Measurements from ENCODE around the gene NFIC.
"Not testable (repeated sequence)": the region's sequence is repeated elsewhere in the genome, so short reads cannot be mapped to it uniquely, and the experiment has no call there.

The NFIC gene

DNA sequence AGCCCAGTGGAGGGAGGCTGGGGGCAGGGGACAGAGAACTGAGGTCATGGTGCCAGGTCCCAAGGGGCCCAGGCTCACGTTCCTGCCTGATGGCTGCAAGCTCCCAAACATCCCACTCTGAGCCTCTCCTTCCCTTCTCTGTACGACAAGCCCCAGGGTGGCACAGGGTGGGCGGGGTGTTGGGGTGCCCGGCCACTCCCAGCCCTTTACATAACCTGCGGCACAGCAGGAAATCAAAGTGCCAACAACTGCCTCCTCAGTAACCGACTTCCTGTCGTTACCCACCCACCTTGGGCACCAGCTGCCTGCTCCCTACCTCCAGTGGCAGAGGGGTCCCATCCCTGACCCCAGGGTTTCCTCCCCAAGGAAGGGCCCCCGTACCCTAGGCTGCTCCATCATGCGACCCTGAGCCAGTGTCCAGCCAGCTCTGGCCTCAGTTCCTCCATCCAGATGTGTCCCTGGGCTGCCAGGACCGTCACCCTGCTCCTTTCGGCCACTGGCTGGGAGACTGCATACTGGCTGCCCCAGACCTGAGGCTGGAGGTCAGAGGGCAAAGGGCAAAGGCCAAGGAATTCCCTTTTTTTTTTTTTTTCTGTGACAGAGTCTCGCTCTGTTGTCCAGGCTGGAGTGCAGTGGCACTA is 27.7 kb upstream of the NFIC start:
- DNase-seq, result no peak

DNA sequence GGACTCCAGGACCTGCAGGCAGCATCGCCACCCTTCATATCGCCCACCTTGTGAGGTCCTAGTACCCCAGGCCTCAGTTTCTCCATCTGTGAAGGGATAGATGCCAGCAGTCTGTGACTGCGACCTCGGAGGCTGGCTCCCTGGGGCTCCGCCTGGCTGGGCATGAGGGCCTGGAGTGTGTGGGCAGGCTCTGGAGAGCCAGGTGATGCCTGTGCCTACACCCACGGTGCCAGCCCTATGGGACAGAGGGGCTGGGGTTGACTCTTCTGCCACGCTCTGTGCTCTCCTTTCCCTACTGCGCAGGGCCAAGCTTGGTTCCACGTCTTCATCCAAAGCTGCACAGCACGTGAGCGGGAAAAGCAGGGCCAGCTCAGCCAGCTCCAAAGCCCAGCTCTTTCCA is 26.0 kb upstream of the NFIC start:
- no peak for DNase-seq

DNA sequence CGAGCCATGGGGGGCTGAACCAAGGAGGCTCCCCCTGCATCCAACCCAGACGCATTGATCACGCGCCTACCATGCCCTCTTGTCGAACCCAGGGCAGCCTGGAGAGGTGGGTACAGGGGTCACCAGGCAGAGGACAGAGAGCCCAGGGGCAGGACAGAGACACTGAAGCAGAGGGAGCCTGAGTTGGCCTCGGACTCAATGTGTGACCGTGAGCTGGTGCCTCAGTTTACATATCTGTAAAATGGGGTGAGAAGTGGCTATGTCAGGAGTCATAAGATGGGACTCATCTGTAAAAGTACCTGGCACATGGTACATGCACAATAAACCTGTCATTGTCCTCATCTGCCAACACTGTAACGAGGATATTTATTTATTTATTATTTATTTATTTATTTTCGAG is 24.1 kb upstream of the NFIC start:
- DNase-seq, result no peak

DNA sequence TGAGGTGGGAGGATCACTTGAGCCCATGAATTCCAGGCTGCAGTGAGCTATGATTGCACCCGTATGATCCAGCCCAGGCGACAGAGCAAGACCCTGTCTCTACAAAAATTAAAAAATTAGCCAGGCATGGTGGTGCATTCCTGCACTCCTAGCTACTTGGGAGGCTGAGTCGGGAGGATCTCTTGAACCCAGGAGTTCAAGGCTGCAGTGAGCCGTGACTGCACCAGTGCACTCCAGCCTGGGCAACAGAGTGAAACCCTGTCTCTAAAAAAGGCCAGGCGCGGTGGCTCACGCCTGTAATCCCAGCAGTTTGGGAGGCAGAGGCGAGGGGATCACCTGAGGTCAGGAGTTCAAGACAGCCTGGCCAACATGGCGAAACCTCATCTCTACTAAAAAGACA is 23.4 kb upstream of the NFIC start:
- DNase-seq, result not testable (repeated sequence)

DNA sequence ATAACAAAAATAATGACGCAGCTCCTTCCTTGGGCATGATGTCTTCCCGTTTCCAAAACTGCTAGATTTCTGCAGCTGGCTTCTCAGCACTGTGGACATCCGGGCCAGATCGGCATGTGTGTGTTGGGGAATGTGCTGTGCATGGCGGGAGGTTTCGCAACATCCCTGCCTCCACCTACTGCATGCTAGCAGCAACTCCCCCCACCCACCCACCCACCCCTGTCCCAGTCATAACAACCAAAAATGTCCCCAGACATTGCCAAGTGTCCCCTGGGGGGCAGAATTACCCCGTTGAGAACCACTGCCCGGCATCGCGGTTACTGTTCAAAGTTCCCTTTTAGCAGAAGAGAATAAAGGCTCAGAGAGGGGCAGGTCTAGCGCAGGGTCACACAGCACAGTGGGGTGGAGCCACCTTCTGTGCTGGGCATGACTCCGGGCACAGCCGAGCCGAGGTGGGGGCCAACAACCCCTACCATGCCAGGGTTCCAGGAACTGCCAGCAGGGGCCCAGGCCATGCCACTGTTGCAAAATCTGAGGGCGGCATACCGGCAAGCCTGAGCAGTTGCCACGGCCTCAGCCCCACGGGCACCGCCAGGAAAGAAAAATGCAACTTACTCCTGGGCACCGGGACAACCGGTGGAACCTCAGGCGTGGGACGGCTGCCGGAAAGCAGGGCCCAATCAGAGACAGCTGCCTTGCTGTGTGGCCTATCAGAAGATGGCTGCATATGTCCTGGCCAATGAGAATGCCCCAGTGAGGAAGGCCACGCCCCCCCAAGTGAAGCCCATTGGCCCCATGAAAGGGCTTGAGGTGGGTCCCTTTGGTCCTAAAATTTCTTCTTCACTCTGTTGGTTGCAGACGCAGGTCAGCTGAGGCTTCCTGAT is 22.5 kb upstream of the NFIC start:
- no peak for DNase-seq

DNA sequence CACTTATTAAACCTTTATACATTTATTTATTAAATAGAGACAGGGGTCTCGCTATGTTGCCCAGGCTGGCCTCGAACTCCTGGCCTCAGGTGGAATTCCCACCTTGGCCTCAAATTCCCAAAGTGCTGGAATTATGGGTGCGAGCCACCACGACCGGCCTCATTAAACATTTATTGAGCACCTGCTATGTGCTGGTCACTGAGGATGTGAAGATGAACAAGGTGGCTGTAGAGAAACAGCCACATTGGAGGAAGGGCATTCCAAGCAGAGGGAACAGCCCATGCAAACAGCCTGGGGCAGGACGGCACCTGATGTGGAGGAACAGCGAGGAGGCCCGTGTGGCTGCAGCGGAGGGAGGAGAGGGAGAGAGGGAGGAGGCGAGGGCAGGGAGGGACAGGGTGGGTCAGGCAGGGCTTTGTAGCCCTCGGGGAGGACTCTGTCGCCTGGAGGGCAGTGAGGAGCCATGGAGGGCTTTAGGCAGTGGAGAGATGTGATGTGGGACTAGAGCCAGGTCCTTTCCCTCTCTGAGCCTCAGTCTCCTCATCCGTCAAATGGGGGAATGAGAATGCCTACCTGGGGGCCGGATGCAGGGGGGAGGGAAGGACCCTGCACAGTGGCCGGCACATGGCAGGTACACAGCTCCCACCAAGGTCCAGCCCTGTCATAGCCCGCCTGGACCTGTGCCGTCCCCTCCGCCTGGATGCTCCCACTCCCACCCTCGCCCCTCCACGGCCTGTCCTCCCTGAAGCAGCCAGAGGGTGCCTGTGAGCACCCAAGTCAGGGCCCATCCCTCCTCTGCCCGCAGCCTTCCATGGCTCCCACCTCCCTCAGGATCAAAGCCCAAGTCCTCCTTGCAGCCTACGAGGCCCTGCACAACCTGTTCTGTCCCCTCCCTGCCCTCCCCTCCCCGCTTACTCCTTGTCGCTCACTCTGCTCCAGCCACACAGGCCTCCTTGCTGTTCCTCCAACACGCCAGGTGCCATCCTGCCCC is 21.5 kb upstream of the NFIC start:
- DNase-seq, result no peak

DNA sequence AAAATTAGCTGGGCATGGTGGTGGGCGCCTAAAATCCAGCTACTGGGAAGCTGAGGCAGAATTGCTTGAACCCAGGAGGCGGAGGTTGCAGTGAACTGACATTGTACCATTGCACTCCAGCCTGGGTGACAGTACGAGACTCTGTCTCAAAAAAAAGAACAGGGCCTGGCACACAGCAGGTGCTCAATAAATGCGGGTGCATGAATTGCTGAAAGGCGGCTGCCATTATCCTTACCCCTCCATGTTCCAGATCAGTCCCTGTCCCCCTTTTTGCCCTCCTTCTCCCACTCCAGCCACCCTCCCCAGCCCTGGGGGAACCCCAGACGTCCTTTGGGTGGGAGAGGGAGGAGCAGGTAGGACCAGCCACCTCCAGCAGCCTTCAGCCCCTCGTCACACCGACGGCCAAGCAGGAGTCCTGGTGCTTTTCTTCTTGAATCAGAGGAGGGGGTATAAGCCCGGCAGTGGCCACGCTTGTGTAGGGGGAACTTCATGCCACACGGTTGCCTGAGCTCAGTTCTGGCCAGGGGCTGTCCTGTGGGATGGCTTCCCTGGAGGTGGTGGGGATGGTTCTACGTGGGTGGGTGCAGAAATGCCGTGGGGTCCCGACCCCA is 20.4 kb upstream of the NFIC start:
- DNase-seq, result no peak

DNA sequence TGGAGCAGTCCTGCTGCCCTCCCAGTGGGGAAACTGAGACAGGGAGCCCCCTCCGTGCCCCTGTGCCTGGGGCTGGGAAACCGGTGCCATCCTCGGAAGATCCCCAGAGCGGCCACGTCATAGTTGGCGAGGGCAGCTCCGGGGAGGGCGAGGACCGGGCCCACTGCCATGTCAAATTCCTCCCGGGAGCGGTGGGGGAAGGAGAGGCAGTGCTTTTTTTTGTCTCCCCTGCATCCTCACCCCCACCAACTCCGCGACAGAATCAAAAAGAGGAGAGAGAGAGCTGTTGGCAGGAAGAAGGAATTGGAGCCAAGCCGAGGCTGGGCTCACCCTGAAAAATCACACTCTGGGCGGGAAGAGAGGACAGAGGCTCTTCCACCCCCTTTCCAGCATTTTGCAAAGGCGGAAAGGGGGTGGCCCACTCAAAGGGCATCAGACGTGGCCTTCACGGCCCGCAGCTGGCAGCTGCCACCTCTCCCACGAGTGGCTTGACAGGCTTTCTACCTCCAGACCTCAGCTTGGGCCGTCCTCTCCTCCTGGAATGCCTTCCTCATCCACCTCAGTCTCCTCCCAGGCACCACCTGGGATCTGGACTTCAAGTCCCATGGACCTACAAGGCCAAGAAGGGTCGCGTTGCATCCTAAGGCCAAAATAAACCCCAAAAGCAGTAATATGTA is 19.6 kb upstream of the NFIC start:
- peak; percentile 71 for DNase-seq

DNA sequence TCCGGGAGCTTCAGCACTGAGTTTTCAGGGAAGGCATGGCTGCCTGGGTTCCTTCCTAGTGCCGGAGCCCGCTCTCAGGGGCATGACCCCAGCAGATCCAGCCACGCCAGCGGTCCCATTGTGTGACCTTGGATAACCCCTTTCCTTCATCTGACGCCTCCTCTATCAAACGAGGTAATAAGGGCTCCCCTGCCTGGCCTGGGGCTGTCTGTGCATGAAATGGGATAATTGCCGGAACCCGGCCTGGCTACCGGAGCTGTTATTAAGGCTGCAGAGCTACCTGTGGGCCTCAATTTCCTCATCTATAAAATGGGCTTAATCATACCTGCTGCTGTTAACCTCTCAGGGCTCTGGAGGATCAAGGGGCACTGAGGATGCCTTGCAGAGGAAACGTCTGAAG is 18.3 kb upstream of the NFIC start:
- DNase-seq, result no peak

DNA sequence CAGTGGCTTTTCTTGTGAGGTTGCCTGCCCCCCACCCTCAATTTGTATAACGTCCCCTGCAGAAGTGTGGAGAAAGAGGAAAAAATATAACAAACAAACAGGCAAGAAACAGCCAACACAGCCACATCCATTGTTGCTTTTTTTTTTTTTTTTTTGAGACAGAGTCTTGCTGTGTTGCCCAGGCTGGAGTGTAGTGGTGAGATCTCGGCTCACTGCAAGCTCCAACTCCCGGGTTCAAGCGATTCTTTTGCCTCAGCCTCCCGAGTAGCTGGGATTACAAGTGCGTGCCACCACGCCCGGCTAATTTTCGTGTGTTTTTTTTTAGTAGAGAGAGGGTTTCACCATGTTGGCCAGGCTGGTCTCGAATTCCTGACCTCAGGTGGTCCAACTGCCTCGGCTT is 17.9 kb upstream of the NFIC start:
- not testable (repeated sequence) for DNase-seq

DNA sequence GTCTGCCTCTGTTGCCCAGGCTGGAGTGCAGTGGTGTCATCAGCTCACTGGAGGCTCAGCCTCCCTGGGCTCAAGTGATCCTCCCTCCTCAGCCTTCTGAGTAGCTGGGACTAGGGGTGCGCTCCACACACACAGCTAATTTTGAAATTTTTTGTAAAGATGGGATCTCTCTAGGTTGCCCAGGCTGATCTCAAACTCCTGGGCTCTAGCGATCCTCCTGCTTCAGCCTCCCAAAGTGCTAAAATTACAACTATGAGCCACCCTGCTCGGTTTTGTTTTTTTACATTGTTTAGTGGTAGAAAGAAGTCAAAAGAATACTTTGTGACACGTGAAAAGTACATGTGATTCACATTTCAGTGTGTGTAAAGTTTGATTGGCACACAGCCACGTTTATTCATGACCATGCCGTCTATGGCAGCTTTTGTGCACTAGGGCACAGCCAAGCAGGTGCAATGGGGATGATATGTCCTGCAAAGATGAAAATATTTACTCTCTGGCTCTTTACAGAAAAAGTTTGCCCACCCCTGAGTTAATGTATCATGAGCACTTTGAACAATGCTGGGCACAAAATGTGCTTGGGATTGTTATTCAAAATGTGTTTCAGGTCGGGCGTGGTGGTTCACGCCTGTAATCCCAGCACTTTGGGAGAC is 16.2 kb upstream of the NFIC start:
- DNase-seq, result peak; percentile 29

DNA sequence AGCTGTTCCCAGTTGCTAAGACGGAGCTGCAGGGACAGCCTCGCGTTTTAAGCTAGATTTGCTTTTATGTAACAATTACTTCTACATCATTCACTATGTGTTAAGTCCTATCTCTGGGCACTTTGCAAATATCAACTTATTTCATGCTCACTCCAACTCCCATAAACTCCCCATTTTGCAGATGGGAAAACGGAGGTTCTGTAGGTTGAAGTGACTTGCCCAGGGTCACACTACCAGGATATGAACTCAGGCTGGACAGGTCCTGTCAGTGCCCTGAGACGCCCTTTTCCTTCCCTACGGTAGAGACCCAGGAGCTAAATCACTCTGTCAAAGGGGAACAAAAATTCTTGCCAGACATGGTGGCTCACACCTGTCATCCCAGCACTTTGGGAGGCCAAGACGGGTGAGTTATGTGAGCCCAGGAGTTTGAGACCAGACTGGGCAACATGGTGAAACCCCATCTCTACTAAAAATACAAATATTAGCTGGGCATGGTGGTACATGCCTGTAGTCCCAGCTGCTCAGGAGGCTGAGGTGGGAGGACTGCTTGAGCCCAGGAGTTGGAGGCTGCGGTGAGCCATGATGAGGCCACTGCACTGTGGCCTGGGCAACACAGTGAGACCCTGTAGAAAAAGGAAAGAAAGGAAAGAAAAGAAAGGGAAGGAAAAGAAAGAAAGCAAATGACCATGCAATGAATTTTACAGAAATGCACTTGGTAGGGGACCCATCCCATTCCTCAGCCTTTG is 14.5 kb upstream of the NFIC start:
- DNase-seq, result no peak

DNA sequence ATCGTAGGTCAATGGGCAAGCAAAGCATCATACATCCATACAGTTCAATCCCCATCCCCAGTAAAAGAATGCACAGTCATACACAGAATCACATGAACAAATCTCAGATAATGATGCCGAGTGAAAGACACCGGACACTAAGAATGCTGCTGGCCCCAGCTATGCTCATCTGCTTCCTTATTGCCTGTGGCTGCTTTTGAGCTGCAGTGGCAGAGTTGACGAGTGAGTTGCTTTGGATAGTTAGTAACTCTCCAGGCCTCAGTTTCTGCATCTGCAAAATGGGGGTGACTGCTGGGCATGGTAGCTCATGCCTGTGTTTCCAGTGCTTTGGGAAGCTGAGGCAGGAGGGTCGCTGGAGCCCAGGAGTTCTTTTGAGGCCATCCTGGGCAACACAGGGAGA is 12.9 kb upstream of the NFIC start:
- no peak for DNase-seq

DNA sequence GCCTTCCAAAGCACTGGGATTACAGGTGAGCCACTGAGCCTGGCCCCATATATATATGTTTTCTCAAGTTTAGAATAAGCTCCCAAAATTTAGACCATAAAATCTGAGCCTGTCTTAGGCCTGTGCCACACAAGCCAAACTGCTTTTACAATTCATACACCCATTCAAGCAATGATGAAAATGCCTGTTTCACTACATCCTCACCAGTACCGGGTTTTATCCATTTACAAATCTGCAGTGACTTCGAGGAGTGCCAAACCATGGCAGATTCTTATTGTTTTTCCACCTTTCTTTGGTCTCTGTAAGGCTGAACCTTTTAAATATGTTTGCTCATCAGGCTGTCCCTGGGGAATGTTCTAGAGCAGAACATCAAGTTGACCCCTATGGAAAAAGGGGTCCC is 9.6 kb upstream of the NFIC start:
- DNase-seq, result no peak

DNA sequence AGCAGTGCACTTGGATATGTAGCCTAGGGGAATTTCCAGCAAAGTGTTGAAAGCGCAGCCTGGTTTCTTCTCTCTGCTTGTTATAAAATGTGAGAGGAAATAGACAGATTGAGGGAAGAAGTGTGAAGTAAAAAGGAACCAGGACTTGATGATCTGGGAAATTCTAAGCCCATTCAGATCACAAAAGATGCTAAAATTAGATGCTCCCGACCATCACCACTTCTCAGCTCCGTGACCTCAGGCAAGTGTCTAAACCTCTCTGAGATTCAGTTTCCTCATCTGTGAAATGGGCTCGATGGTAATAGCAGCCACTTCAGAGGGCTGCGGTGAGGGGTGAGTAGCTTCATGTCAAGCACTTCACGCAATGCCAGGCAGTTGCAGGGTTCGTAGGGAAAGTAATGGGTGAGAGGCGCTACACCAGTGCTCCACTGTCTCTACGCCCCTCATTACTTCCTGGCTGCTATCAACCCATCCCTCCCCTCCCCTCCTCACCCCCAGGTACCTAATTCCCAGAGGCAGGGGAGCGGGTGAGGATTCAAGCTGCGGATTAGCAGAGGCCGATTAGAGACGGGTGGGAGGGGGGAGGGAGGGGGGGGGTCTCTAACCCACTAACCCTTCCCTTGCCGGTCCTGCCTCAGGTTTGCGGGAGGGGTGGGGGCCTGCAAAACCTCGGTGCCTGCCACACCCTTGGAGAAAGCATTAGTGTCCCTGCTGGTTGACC is 9.0 kb upstream of the NFIC start:
- DNase-seq, result no peak

DNA sequence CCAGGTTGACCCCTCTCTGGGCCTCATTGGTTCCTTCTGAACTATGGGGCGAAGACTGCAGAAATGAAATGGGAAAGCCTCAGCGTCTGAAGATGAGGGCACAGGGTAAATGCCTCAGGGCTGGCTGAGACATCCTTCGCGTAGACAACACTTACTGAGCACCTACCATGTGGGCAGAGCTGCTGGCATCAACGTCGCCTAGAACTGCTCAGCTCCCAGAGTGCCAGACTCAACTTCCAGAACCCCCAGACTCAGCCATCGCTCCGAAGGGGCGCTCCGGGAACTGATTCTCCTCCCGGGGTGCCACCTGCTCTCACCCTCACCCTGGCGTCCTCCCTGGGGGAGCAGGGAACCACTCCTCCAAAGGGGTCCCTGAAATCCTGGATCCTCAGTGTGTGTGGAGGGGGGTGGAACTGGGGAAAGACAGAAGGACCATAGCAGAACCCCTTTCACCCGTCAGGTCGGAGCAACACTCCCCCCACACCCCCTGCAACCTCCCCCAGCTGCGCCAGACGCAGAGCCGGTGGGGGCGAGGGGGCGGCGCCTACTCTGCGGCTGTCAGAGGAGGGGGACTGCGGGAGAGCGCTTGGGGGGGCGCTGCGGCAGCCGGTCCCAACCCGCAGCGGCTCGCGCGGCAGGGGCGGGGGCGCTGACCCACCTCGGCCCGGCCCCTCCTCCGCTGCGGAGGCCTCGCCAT is 8.2 kb upstream of the NFIC start:
- DNase-seq, result no peak

DNA sequence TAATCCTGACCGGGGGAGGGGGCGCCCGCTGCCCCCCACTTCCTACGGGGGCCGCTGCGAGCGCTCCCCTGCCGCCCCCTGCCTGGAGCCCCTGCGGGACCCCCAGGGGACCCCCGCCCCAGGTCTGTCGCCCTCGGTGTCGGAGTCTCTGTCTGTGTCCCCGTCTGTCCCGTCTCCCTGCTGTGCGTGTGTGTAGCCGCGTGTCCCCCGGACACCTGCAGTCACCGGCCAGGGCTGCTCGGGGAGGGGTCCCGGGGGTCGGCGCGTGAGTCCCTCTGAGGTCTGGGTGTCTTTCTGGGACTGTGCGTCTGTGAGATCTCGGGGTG is 7.7 kb upstream of the NFIC start:
- no peak for DNase-seq

DNA sequence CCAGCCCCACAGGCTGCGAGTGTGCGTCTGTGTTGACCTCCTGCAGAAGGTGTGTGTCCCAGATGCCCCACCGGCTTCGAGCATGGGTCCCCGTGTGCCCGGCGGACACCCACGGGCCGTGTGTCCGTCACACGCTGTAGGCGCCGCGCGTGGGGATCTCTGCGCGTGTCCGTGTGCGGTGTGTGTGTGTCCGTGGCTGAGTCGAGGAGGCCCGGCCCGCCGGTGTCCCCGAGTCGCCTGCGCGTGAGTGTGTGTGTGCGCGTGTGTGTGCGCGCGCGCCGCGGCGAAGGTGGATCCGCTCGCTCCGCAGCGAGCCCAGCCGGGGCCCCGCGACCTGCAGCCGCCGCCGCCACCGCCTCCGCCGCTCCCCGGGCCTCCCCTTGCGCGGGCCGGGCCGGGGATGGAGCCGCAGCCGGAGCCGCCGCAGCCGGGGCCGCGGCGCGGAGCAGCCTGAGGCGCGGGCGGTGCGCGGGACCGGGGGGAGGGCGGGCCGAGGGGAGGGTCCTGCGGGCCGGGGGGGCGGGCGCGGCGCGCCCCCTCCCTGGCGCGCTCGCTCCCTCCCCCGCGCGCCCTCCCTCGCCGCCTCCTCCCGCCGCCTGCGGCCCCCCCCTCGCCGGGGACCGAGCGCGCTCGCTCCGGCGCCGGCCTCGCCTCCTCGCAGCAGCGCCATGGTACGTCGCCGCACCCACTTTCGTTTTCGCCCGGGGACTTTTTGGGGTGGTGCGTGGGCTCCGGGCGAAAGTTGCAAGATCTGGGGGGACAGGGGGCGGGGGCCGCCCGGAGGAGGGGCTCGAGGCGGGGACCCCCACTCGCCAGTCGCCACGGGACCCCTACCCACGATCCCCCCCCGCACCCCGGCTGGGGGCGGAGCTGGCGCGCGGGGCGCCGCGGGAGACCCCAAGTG is 7.1 kb upstream of the NFIC start:
- DNase-seq, result no peak

DNA sequence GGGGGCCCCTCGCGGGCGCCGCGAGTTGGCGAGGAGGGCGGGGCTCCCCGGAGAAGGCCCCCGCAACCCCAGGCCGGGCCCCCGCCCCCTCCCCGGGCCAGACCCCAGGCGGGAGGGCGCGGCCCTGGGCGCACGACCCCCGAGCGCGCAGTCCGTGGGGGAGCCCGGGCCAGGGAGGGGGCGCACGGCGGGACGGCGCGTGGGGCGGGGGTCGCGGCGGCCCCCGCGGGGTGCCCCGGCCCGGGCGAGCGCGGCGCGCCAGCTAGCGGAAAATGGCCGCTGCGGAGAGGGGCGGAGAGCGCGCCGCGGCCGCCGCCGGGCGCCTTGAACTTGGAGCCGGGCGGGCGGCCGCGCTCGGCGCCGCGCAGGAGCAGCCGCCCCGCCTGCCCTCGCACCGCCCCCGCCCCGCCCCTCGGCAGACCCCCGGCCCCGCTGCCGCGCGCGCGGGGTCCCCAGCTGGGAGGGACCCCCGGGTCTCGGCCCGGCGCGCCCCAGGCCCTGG is 6.4 kb upstream of the NFIC start:
- no peak for DNase-seq
